ENCODE data around the gene MID1IP1. TPM values are rescaled to one million over a fixed set of nuclear protein-coding genes. Genes with fewer than 3 reads are reported as not detected.

MID1IP1 gene
- total and polyA plus RNA-seq, 7 experiments from 2014 or later, result 15.7 to 61.7 (median 53.5) TPM

DNA sequence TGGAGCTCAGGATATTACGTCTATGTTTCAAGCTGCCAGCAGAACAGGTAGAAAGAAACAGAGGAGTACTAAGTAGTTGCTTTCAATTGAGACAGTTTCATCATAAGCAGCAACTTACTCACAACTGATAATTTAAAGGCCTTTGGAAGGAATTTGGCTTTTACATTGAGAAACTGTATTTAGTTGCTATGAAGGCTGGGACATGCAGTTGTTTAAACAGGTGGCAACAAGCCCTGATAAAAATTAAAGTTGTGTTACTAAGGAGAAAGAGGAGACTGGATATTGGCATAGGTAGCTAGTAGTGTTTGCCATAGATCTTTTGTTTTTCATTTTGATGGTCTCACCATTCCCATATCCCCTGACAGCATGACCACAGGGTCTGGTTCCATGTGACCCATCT, 18.4 kb downstream of the MID1IP1 start:
- Mint-ChIP-seq H3K4me3 (no peak overlapping the region), H3K4me1 (peaks cover 5 to 16% (median 7%) of the 10 kb centered on the region in 7 donors), H3K9me3 (peaks cover 0 to 6% (median 0%) of the 10 kb centered on the region in 11 donors), H3K36me3 (peaks cover 0 to 6% (median 0%) of the 10 kb centered on the region in 5 donors), H3K27me3 (no peaks in the 10 kb centered on the region), H3K27ac (no peak overlapping the region)
- ChIA-PET POLR2A (interaction anchor here (0.7 to 1.1 kb wide), 3 partner anchors 12 to 14 kb away, joined by 3 to 6 read pairs (median 3); no protein-coding TSS in a partner anchor), CTCF (no interaction called here)
- Histone ChIP-seq H3K9me3 (ENCODE audit: control insufficient read depth in 2 of 3, low read length in 3 of 3) (no peaks in the 10 kb centered on the region), H3K36me3 (ENCODE audit: control insufficient read depth in 2 of 3, insufficient read depth in 3 of 3, low read length in 3 of 3) (no peaks in the 10 kb centered on the region), H3K4me3 (ENCODE audit: low read length) (no peak overlapping the region), H3K27ac (ENCODE audit: low read depth, low read length) (no peak overlapping the region), H3K4me1 (ENCODE audit: control insufficient read depth in 2 of 2, insufficient read depth in 2 of 2, low read length in 2 of 2) (peaks cover 22 to 40% of the 10 kb centered on the region in 2 donors), H3K27me3 (ENCODE audit: control insufficient read depth in 2 of 2, insufficient read depth in 2 of 2, low read length in 2 of 2) (no peaks in the 10 kb centered on the region)
- no peak for DNase-seq
- no peak for ATAC-seq
- intact Hi-C loops (cut with micrococcal nuclease), result loop anchor here in 1 of 2 donors (5.0 kb wide), 1 partner anchor 58 kb away; no protein-coding TSS in a partner anchor

DNA sequence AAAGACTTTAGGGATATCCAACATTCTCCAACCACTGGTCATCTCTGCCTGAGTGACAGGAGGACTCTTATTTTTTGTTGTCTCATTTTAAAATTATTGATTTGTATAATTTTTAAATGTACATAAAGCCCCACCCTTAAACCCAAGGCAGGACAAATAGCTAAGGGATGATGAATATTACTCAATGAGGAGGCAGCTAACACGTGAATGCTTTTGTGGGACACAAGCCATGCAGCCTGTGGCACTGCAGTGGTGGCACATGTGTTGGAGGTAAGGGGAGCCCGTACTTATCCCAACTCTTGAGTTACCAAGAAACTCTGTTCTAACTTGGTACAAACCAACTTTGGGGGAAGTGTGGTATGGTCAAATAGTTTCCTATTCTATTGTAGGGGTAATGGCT, 19.5 kb downstream of the MID1IP1 start:
- no peaks in the 10 kb centered on the region for H3K27me3 Mint-ChIP-seq
- POLR2A ChIA-PET, result no interaction called here
- CTCF ChIA-PET, result no interaction called here

GRCh38 chrX:38824176-38824575, 22.9 kb downstream of the MID1IP1 start:
- DNase-seq, result no peak
- POLR2A ChIA-PET, result no interaction called here
- Mint-ChIP-seq H3K4me1 (peaks cover 0 to 5% (median 5%) of the 10 kb centered on the region in 7 donors), H3K4me3 (no peak overlapping the region), H3K27ac (no peak overlapping the region), H3K9me3 (peaks cover 0 to 5% (median 0%) of the 10 kb centered on the region in 11 donors), H3K36me3 (peaks cover 0 to 4% (median 0%) of the 10 kb centered on the region in 5 donors), H3K27me3 (no peaks in the 10 kb centered on the region)
- no peak overlapping the region for H3K4me3 ChIP-seq (ENCODE audit: low read length)
- no peak for ATAC-seq
- H3K4me1 ChIP-seq (ENCODE audit: control insufficient read depth in 2 of 2, insufficient read depth in 2 of 2, low read length in 2 of 2), result peaks cover 0 to 9% of the 10 kb centered on the region in 2 donors
- no peaks in the 10 kb centered on the region for H3K9me3 ChIP-seq (ENCODE audit: control insufficient read depth in 2 of 3, low read length in 3 of 3)
- H3K27me3 ChIP-seq (ENCODE audit: control insufficient read depth in 2 of 2, insufficient read depth in 2 of 2, low read length in 2 of 2), result no peaks in the 10 kb centered on the region
- CTCF ChIA-PET, result no interaction called here
- intact Hi-C loops (cut with micrococcal nuclease), result no loop called here
- H3K36me3 ChIP-seq (ENCODE audit: control insufficient read depth in 2 of 3, insufficient read depth in 3 of 3, low read length in 3 of 3), result no peaks in the 10 kb centered on the region
- no peak overlapping the region for H3K27ac ChIP-seq (ENCODE audit: low read depth, low read length)

More for the DNA sequence above, 19.5 kb downstream of the MID1IP1 start:
- Histone ChIP-seq H3K27me3 (ENCODE audit: control insufficient read depth in 2 of 2, insufficient read depth in 2 of 2, low read length in 2 of 2) (no peaks in the 10 kb centered on the region), H3K9me3 (ENCODE audit: control insufficient read depth in 2 of 3, low read length in 3 of 3) (no peaks in the 10 kb centered on the region), H3K4me3 (ENCODE audit: low read length) (no peak overlapping the region), H3K4me1 (ENCODE audit: control insufficient read depth in 2 of 2, insufficient read depth in 2 of 2, low read length in 2 of 2) (peaks cover 22 to 40% of the 10 kb centered on the region in 2 donors), H3K36me3 (ENCODE audit: control insufficient read depth in 2 of 3, insufficient read depth in 3 of 3, low read length in 3 of 3) (no peaks in the 10 kb centered on the region), H3K27ac (ENCODE audit: low read depth, low read length) (no peak overlapping the region)
- ATAC-seq (no peak), DNase-seq (no peak)
- Mint-ChIP-seq H3K27ac (peak overlapping the region in 1 of 9 donors; percentile 40), H3K36me3 (peaks cover 0 to 4% (median 0%) of the 10 kb centered on the region in 5 donors), H3K9me3 (peaks cover 0 to 3% (median 0%) of the 10 kb centered on the region in 11 donors), H3K4me3 (no peak overlapping the region), H3K4me1 (peaks cover 5 to 11% (median 5%) of the 10 kb centered on the region in 7 donors)
- intact Hi-C loops (cut with micrococcal nuclease), result no loop called here

GRCh38 chrX:38831949-38832348, 30.7 kb downstream of the MID1IP1 start:
- H3K4me1 Mint-ChIP-seq, result peaks cover 0 to 12% (median 7%) of the 10 kb centered on the region in 7 donors
- Histone ChIP-seq H3K4me1 (ENCODE audit: control insufficient read depth in 2 of 2, insufficient read depth in 2 of 2, low read length in 2 of 2) (no peaks in the 10 kb centered on the region), H3K27me3 (ENCODE audit: control insufficient read depth in 2 of 2, insufficient read depth in 2 of 2, low read length in 2 of 2) (no peaks in the 10 kb centered on the region), H3K4me3 (ENCODE audit: low read length) (no peak overlapping the region), H3K27ac (ENCODE audit: low read depth, low read length) (no peak overlapping the region), H3K9me3 (ENCODE audit: control insufficient read depth in 2 of 3, low read length in 3 of 3) (no peaks in the 10 kb centered on the region), H3K36me3 (ENCODE audit: control insufficient read depth in 2 of 3, insufficient read depth in 3 of 3, low read length in 3 of 3) (no peaks in the 10 kb centered on the region)
- no peak overlapping the region for H3K4me3 Mint-ChIP-seq
- H3K27ac Mint-ChIP-seq, result no peak overlapping the region
- POLR2A ChIA-PET, result interaction anchor here (0.5 to 1.3 kb wide), 2 partner anchors 12 to 267 kb away, joined by 3 read pairs; no protein-coding TSS in a partner anchor
- CTCF ChIA-PET, result no interaction called here
- peaks cover 0 to 5% (median 0%) of the 10 kb centered on the region in 11 donors for H3K9me3 Mint-ChIP-seq
- H3K36me3 Mint-ChIP-seq, result peaks cover 0 to 3% (median 0%) of the 10 kb centered on the region in 5 donors
- DNase-seq, result no peak
- H3K27me3 Mint-ChIP-seq, result no peaks in the 10 kb centered on the region
- intact Hi-C loops (cut with micrococcal nuclease), result no loop called here
- ATAC-seq, result no peak

GRCh38 chrX:38837389-38837788, 36.1 kb downstream of the MID1IP1 start:
- Histone ChIP-seq H3K4me1 (ENCODE audit: control insufficient read depth in 2 of 2, insufficient read depth in 2 of 2, low read length in 2 of 2) (no peaks in the 10 kb centered on the region), H3K27ac (ENCODE audit: low read depth, low read length) (no peak overlapping the region), H3K4me3 (ENCODE audit: low read length) (no peak overlapping the region), H3K36me3 (ENCODE audit: control insufficient read depth in 2 of 3, insufficient read depth in 3 of 3, low read length in 3 of 3) (no peaks in the 10 kb centered on the region), H3K27me3 (ENCODE audit: control insufficient read depth in 2 of 2, insufficient read depth in 2 of 2, low read length in 2 of 2) (no peaks in the 10 kb centered on the region), H3K9me3 (ENCODE audit: control insufficient read depth in 2 of 3, low read length in 3 of 3) (no peaks in the 10 kb centered on the region)
- ChIA-PET POLR2A (interaction anchor here (0.6 to 1.0 kb wide), 3 partner anchors 31 to 81 kb away, joined by 3 read pairs; no protein-coding TSS in a partner anchor), CTCF (no interaction called here)
- Mint-ChIP-seq H3K4me1 (peaks cover 0 to 12% (median 7%) of the 10 kb centered on the region in 7 donors), H3K27me3 (peaks cover 0 to 6% (median 0%) of the 10 kb centered on the region in 5 donors), H3K9me3 (no peaks in the 10 kb centered on the region), H3K4me3 (no peak overlapping the region), H3K36me3 (peaks cover 0 to 3% (median 0%) of the 10 kb centered on the region in 5 donors), H3K27ac (no peak overlapping the region)
- intact Hi-C loops (cut with micrococcal nuclease), result no loop called here
- no peak for DNase-seq
- no peak for ATAC-seq

- no peak overlapping the region for H3K4me3 ChIP-seq (ENCODE audit: low read length)
- intact Hi-C loops (cut with micrococcal nuclease), result no loop called here
- no peak for DNase-seq
- POLR2A ChIA-PET, result no interaction called here
- CTCF ChIA-PET, result no interaction called here
- no peaks in the 10 kb centered on the region for H3K9me3 ChIP-seq (ENCODE audit: control insufficient read depth in 2 of 3, low read length in 3 of 3)
- ATAC-seq, result no peak
- Mint-ChIP-seq H3K4me3 (no peak overlapping the region), H3K27me3 (peaks cover 0 to 6% (median 0%) of the 10 kb centered on the region in 5 donors), H3K36me3 (peaks cover 0 to 2% (median 0%) of the 10 kb centered on the region in 5 donors), H3K27ac (no peak overlapping the region), H3K9me3 (peaks cover 0 to 3% (median 0%) of the 10 kb centered on the region in 11 donors), H3K4me1 (peaks cover 0 to 5% (median 0%) of the 10 kb centered on the region in 7 donors)
- no peaks in the 10 kb centered on the region for H3K27me3 ChIP-seq (ENCODE audit: control insufficient read depth in 2 of 2, insufficient read depth in 2 of 2, low read length in 2 of 2)
- no peak overlapping the region for H3K27ac ChIP-seq (ENCODE audit: low read depth, low read length)
- no peaks in the 10 kb centered on the region for H3K4me1 ChIP-seq (ENCODE audit: control insufficient read depth in 2 of 2, insufficient read depth in 2 of 2, low read length in 2 of 2)
- no peaks in the 10 kb centered on the region for H3K36me3 ChIP-seq (ENCODE audit: control insufficient read depth in 2 of 3, insufficient read depth in 3 of 3, low read length in 3 of 3)
Measured at GRCh38 chrX:38839277-38839676, 38.0 kb downstream of the MID1IP1 start.

DNA sequence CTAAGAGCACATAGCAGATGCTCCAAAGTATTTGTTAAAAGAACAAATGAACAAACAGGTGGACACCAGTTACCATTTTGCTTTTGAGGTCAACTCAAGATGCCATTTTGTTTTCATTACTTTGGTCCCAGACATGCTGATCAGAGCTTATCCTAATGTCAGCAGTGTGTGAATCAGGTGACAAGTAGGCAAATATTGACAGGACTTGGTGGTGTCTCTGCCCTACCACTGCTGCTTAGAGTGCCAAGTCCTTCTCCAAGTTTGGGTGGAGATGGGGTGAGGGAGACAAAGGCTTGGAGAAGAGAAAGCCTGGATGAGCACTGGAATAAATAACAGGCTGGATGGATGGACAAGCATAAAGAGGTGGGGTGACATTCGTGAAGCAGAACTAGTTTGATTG, 38.7 kb downstream of the MID1IP1 start:
- Histone ChIP-seq H3K9me3 (ENCODE audit: control insufficient read depth in 2 of 3, low read length in 3 of 3) (no peaks in the 10 kb centered on the region), H3K4me3 (ENCODE audit: low read length) (no peak overlapping the region), H3K36me3 (ENCODE audit: control insufficient read depth in 2 of 3, insufficient read depth in 3 of 3, low read length in 3 of 3) (no peaks in the 10 kb centered on the region), H3K27me3 (ENCODE audit: control insufficient read depth in 2 of 2, insufficient read depth in 2 of 2, low read length in 2 of 2) (no peaks in the 10 kb centered on the region), H3K4me1 (ENCODE audit: control insufficient read depth in 2 of 2, insufficient read depth in 2 of 2, low read length in 2 of 2) (no peaks in the 10 kb centered on the region), H3K27ac (ENCODE audit: low read depth, low read length) (no peak overlapping the region)
- no peak for ATAC-seq
- intact Hi-C loops (cut with micrococcal nuclease), result no loop called here
- Mint-ChIP-seq H3K4me1 (peaks cover 0 to 5% (median 0%) of the 10 kb centered on the region in 7 donors), H3K36me3 (peaks cover 0 to 2% (median 0%) of the 10 kb centered on the region in 5 donors), H3K9me3 (peaks cover 0 to 3% (median 0%) of the 10 kb centered on the region in 11 donors), H3K27me3 (peaks cover 0 to 6% (median 0%) of the 10 kb centered on the region in 5 donors), H3K4me3 (no peak overlapping the region), H3K27ac (no peak overlapping the region)
- no peak for DNase-seq
- CTCF ChIA-PET, result no interaction called here
- POLR2A ChIA-PET, result no interaction called here
